Lower leg skin (tissue), 3 donors: Measurements from ENCODE around the gene PLCG1.

Experiments
- POLR2A ChIP-seq, 2 donors: fragments of 450-650 bp; IDR thresholded peaks; one replicate each; pipeline ENCODE4 v1.6.1; 2016 to 2017; ENCODE audit warnings: antibody characterized with exemption in 2 of 2, mild to moderate bottlenecking in 1 of 2, moderate library complexity in 1 of 2
- TF ChIP-seq, protein P1 (sequence below), 3 donors: fragments of 450-650 bp; IDR thresholded peaks; one replicate each; pipeline ENCODE4 v1.5.1; 2016; ENCODE audit warnings: antibody characterized with exemption in 3 of 3, mild to moderate bottlenecking in 3 of 3, moderate library complexity in 2 of 3

DNA sequence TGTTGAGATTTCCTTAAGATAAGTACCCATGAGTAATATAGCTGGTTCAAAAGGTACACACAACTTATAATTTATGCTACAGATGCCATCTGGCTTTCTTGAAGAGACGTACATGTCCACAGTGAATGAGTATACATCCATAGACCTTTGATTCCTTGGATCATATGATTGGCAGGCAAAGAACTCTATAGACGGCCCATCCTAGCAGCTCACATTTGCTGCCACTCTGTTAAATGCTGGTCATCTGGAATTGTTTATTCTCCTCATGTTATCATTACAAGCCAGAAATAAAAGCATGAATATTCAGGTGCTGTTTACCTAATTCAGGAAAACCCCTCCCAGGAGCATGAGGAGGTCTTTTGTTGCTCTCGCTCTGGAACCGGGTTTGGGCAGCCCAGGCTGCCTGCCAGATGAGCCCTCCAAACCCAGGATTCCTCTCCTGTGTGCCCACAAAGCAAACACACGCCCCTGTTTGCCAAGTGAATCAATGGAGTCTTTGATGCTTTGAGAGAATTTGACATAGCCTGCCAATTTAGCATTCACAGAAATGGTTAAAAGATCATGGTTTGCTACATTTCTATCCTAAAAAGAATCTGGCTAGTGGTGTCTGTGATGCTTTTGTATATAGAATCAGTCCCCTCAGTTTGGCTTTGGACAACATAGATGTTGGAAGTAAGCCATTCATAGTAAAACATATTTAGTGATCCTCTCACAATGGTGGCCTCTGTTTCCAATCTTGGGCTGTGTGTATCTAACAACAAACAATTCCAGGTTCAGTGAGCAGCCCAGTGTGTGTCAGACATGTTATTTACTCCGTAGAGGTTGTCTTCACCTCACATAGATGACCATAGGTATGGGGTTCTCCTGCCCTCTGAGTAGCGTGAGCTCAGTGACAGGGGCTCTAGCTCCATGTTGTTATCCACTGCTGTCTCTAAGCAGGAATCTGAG is 17.5 kb upstream of the PLCG1 start:
- TF ChIP-seq, protein P1, sequence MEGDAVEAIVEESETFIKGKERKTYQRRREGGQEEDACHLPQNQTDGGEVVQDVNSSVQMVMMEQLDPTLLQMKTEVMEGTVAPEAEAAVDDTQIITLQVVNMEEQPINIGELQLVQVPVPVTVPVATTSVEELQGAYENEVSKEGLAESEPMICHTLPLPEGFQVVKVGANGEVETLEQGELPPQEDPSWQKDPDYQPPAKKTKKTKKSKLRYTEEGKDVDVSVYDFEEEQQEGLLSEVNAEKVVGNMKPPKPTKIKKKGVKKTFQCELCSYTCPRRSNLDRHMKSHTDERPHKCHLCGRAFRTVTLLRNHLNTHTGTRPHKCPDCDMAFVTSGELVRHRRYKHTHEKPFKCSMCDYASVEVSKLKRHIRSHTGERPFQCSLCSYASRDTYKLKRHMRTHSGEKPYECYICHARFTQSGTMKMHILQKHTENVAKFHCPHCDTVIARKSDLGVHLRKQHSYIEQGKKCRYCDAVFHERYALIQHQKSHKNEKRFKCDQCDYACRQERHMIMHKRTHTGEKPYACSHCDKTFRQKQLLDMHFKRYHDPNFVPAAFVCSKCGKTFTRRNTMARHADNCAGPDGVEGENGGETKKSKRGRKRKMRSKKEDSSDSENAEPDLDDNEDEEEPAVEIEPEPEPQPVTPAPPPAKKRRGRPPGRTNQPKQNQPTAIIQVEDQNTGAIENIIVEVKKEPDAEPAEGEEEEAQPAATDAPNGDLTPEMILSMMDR (IDR thresholded peaks at IDR 0.05): no peak
- TF ChIP-seq POLR2A (IDR thresholded peaks at IDR 0.05): no peak
